Transverse colon (tissue), 4 donors: ENCODE data around the gene CPZ.

Source experiments
- POLR2AphosphoS5 ChIP-seq, 3 donors: sonication (generic); formaldehyde crosslinking; IDR thresholded peaks; one replicate each; pipeline ENCODE4 v1.6.1; 2016; ENCODE audit warnings: antibody characterized with exemption in 3 of 3
- TF ChIP-seq, protein P1 (sequence below), 5 experiments: fragments of 200-600 bp in 3 of 5; fragments of 450-650 bp in 2 of 5; sonication (generic) in 3 of 5; IDR thresholded peaks; 1 replicate in 2 of 5; 2 replicates in 3 of 5; pipeline ENCODE4 v1.5.1; 2016 to 2017; ENCODE audit warnings: antibody characterized with exemption in 5 of 5, inconsistent platforms in 3 of 5, mild to moderate bottlenecking in 2 of 5, moderate library complexity in 1 of 5

DNA sequence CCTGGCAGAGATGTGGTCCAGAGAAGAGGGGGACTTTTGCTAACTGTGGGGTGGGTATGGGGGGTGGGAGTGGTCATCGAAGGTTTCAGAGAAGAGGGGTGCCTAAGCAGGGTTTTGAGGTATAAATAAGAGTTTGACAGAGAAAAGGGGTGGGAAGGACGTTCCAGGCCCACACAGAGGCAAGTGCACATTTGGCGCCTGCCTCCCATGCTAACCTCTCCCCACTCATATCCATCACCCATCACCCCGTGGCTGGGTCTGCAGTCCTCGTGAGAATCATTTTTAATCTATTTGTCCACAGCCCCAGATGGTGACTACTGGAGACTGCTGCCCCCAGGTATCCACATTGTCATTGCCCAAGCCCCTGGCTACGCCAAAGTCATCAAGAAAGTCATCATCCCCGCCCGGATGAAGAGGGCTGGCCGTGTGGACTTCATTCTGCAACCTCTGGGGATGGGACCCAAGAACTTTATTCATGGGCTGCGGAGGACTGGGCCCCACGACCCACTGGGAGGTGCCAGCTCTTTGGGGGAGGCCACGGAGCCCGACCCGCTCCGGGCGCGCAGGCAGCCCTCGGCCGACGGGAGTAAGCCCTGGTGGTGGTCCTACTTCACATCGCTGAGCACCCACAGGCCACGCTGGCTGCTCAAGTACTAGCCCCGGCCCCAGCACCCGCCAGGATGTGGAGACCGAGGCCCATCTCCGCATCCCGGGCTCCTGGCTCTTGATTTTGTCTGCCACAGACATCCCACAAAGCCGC lies 26.6 kb downstream of the CPZ start:
- TF ChIP-seq, protein P1, sequence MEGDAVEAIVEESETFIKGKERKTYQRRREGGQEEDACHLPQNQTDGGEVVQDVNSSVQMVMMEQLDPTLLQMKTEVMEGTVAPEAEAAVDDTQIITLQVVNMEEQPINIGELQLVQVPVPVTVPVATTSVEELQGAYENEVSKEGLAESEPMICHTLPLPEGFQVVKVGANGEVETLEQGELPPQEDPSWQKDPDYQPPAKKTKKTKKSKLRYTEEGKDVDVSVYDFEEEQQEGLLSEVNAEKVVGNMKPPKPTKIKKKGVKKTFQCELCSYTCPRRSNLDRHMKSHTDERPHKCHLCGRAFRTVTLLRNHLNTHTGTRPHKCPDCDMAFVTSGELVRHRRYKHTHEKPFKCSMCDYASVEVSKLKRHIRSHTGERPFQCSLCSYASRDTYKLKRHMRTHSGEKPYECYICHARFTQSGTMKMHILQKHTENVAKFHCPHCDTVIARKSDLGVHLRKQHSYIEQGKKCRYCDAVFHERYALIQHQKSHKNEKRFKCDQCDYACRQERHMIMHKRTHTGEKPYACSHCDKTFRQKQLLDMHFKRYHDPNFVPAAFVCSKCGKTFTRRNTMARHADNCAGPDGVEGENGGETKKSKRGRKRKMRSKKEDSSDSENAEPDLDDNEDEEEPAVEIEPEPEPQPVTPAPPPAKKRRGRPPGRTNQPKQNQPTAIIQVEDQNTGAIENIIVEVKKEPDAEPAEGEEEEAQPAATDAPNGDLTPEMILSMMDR (IDR thresholded peaks at IDR 0.05) = no peak
- TF ChIP-seq POLR2AphosphoS5 (IDR thresholded peaks at IDR 0.05) = no peak
